Vagina (tissue), 2 donors: ENCODE data around the gene PLA2R1.

ENCODE experiments used
- POLR2A ChIP-seq, 2 donors: fragments of 450-650 bp; IDR thresholded peaks; one replicate each; pipeline ENCODE4 v1.6.1; 2017; ENCODE audit warnings: antibody characterized with exemption in 2 of 2, mild to moderate bottlenecking in 2 of 2, moderate library complexity in 2 of 2
- POLR2AphosphoS5 ChIP-seq, 2 donors: sonication (generic); formaldehyde crosslinking; IDR thresholded peaks; one replicate each; pipeline ENCODE4 v1.9.0; 2017; ENCODE audit warnings: antibody characterized with exemption in 2 of 2, mild to moderate bottlenecking in 2 of 2, low read depth in 1 of 2; ENCODE audit not compliant: insufficient read depth in 1 of 2
- TF ChIP-seq, protein P1 (sequence below), 3 experiments: fragments of 450-650 bp in 2 of 3; fragments of 200-600 bp in 1 of 3; sonication (generic) in 1 of 3; IDR thresholded peaks; one replicate each; pipeline ENCODE4 v1.5.1; 2017 to 2019; ENCODE audit warnings: antibody characterized with exemption in 3 of 3, mild to moderate bottlenecking in 2 of 3, moderate library complexity in 2 of 3

DNA sequence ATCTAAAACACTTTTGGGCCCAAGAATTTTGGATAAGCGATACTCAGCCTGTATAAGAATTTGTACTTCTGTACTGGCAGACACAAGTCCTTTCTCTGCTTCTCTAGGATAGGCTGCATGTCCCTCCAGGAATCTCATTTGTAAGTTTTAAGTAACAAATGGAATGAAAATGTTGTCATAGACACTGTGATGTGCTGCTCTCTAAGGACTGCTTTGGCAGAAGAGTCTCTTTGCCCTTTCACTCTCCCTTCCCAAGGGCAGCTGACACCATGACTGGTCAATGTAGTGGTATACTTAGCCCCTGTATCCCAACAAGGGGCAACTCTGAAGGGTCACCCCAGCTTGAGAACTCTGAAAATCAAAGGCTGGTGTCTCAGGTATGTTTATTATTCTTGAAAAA, 27.3 kb downstream of the PLA2R1 start:
- TF ChIP-seq POLR2A (IDR thresholded peaks at IDR 0.05) (no peak), POLR2AphosphoS5 (IDR thresholded peaks at IDR 0.05; ENCODE audit: insufficient read depth in 1 of 2, low read depth in 1 of 2) (no peak)
- TF ChIP-seq, protein P1, sequence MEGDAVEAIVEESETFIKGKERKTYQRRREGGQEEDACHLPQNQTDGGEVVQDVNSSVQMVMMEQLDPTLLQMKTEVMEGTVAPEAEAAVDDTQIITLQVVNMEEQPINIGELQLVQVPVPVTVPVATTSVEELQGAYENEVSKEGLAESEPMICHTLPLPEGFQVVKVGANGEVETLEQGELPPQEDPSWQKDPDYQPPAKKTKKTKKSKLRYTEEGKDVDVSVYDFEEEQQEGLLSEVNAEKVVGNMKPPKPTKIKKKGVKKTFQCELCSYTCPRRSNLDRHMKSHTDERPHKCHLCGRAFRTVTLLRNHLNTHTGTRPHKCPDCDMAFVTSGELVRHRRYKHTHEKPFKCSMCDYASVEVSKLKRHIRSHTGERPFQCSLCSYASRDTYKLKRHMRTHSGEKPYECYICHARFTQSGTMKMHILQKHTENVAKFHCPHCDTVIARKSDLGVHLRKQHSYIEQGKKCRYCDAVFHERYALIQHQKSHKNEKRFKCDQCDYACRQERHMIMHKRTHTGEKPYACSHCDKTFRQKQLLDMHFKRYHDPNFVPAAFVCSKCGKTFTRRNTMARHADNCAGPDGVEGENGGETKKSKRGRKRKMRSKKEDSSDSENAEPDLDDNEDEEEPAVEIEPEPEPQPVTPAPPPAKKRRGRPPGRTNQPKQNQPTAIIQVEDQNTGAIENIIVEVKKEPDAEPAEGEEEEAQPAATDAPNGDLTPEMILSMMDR (IDR thresholded peaks at IDR 0.05) = no peak
